ENCODE data around the gene AOPEP.

DNA sequence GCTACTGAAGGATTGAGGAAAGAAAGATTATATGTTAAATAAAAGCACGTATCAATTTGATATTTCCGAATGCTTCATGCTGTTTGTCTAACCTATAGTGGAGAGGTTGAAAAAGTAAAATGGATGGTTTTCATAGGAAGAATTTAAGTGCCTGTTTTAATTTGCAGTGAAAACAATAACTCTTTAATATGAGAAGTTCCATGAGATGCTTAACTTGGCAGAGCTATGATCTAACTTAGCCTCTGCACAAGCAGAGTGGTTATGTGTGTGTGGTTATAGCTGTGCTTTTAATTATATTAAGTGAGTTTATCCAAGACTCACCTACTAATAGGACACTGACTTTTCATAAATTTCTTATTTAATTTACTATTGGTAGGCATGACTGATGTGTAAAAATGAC is 57.4 kb downstream of the AOPEP start:
- no peak for TF ChIP-seq CTCF (IDR thresholded peaks at IDR 0.05; ENCODE audit: extremely low read depth in 1 of 2, insufficient read depth in 1 of 2, low read depth in 1 of 2, low read length in 2 of 2)
- no peak for TF ChIP-seq POLR2A (IDR thresholded peaks at IDR 0.05; ENCODE audit: low read depth, low read length)
- TF ChIP-seq, protein P1, sequence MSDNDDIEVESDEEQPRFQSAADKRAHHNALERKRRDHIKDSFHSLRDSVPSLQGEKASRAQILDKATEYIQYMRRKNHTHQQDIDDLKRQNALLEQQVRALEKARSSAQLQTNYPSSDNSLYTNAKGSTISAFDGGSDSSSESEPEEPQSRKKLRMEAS (IDR thresholded peaks at IDR 0.05; ENCODE audit: insufficient read depth, insufficient read length) = no peak
- no peak for TF ChIP-seq EZH2 (IDR thresholded peaks at IDR 0.05; ENCODE audit: borderline replicate concordance, low read depth, low read length, severe bottlenecking)
- TF ChIP-seq POLR2AphosphoS5 (IDR thresholded peaks at IDR 0.05; ENCODE audit: insufficient read depth, low read depth, low read length) = no peak
- no peak for TF ChIP-seq JUN (IDR thresholded peaks at IDR 0.05; ENCODE audit: borderline replicate concordance, insufficient read depth, insufficient read length, low read depth)
- no peak for TF ChIP-seq FOS (IDR thresholded peaks at IDR 0.05; ENCODE audit: borderline replicate concordance, insufficient read depth, low read length)

Data from endothelial cell of umbilical vein (primary cell).